ENCODE results near the gene PGP. TPM values are rescaled to one million over a fixed set of nuclear protein-coding genes. Genes with fewer than 3 reads are reported as not detected.

PGP gene
- total and polyA plus RNA-seq, 2 of the 4 experiments (the other 2 are of a cell fraction) = 4.1 to 9.4 TPM

GRCh38 chr16:2183671-2184070 is 31.0 kb downstream of the PGP start:
- Histone ChIP-seq H3K9me1 (ENCODE audit: insufficient read depth, low read length) (peaks cover 3% of the 10 kb centered on the region; the same call in 1 of the 2 replicates), H4K20me1 (ENCODE audit: insufficient read depth, low read length) (peaks cover 7% of the 10 kb centered on the region; the same call in 1 of the 2 replicates), H2BK5ac (ENCODE audit: low read depth, low read length, poor library complexity, severe bottlenecking) (no peak overlapping the region), H3K27me3 (ENCODE audit: control insufficient read depth, insufficient read depth, low read length) (no peaks in the 10 kb centered on the region; the same call in 1 of the 2 replicates), H4K91ac (ENCODE audit: insufficient read depth, low read depth, low read length) (no peak overlapping the region), H3K9me3 (ENCODE audit: control insufficient read depth, insufficient read depth, low read length) (no peaks in the 10 kb centered on the region), H4K8ac (ENCODE audit: low read depth in 2 of 2, low read length in 2 of 2) (no peak overlapping the region), H2BK120ac (ENCODE audit: low read depth, low read length) (no peak overlapping the region), H4K5ac (ENCODE audit: low read depth, low read length) (no peak overlapping the region), H3K9ac (ENCODE audit: low read depth, low read length) (no peak overlapping the region), H3K27ac (ENCODE audit: insufficient read depth, low read length) (no peak overlapping the region), H2AK9ac (replicated peaks; ENCODE audit: low read depth, low read length, poor library complexity) (no peak overlapping the region), H3K4me2 (ENCODE audit: low read depth, low read length) (no peak overlapping the region), H2BK20ac (ENCODE audit: low read depth, low read length) (no peak overlapping the region), H3K4me3 (ENCODE audit: insufficient read depth, low read depth, low read length) (no peak overlapping the region), H2AK5ac (ENCODE audit: low read depth, low read length) (no peak overlapping the region), H3K18ac (ENCODE audit: low read depth, low read length) (no peak overlapping the region), H3K56ac (ENCODE audit: extremely low read depth, insufficient read depth, low read length) (no peak overlapping the region), H3K36me3 (ENCODE audit: control insufficient read depth, insufficient read depth, low read length) (no peaks in the 10 kb centered on the region), H3K4ac (ENCODE audit: low read depth, low read length) (no peak overlapping the region), H3K23ac (ENCODE audit: low read depth, low read length) (no peak overlapping the region), H3K4me1 (ENCODE audit: control insufficient read depth, insufficient read depth, low read length) (no peaks in the 10 kb centered on the region), H3K79me1 (ENCODE audit: low read depth in 1 of 2, low read length in 2 of 2) (no peaks in the 10 kb centered on the region), H2AFZ (replicated peaks; ENCODE audit: low read length, poor library complexity) (no peak overlapping the region), H2BK15ac (ENCODE audit: low read depth, low read length) (no peak overlapping the region), H3K14ac (replicated peaks; ENCODE audit: low read depth, low read length) (no peak overlapping the region)
- in situ Hi-C loops (cut with MboI; ENCODE audit: low sequenced_read_pairs) (no loop called here), dilution Hi-C loops (cut with HindIII; ENCODE audit: low sequenced_read_pairs, unreplicated experiment) (no loop called here), intact Hi-C loops (cut with micrococcal nuclease) (no loop called here)
- CTCF ChIA-PET = no interaction called here
- BruUV-seq (replicated peaks) = no TSS peak
- DNase-seq (no peak), ATAC-seq (ENCODE audit: low read depth) (no peak)
- POLR2A ChIA-PET (ENCODE audit: unreplicated experiment) = no interaction called here
- WGBS, 2 experiments (ENCODE audit: extremely low coverage in 2 of 2, insufficient read length in 1 of 2) = 94% methylated on average over 30 of the region's 30 CpGs; no CpG with 5 or more reads in 1 of the 2 experiments
- no peak for TF ChIP-seq BHLHE40 (IDR thresholded peaks at IDR 0.05; ENCODE audit: low read depth, low read length)
- TF ChIP-seq POLR2A (IDR thresholded peaks at IDR 0.05; ENCODE audit: low read depth, low read length) = no peak
- no peak for TF ChIP-seq CEBPB (IDR thresholded peaks at IDR 0.05; ENCODE audit: low read depth, low read length)
